PC-9 (cell line): ENCODE measurements around the gene PRDM16. TPM values are rescaled to one million over a fixed set of nuclear protein-coding genes. Genes with fewer than 3 reads are reported as not detected.

Source experiments
- BruUV-seq: library from RNA; stranded (reverse); fragments of 400-500 nt; replicated peaks from 2 replicates; lab custom pipeline; 2021; lab: Mats Ljungman, UMichigan
- CTCF ChIA-PET: fragments of 300-600 bp; sonication (Branson Sonifier 250); formaldehyde crosslinking; loops from one replicate; lab custom pipeline; 2022; ENCODE audit warnings: antibody characterized with exemption; lab: Charles Lee
- POLR2A ChIA-PET: fragments of 300-600 bp; sonication (Branson Sonifier 250); formaldehyde crosslinking; loops from one replicate; lab custom pipeline; 2022; ENCODE audit warnings: antibody characterized with exemption; ENCODE audit not compliant: unreplicated experiment; lab: Charles Lee
- DNase-seq, 2 experiments: peaks; one replicate each; pipeline versions ENCODE4 v3.0.0 to v3.0.0-alpha.2; 2015 to 2022; ENCODE audit warnings: mixed read lengths in 1 of 2
- H2AFZ ChIP-seq: fragments of 200-600 bp; sonication (generic); 2 replicates; pipeline ENCODE4 v1.8.1; 2017; ENCODE audit warnings: antibody characterized with exemption
- H3F3A ChIP-seq: fragments of 200-600 bp; sonication (generic); 2 replicates; pipeline ENCODE4 v1.8.1; 2017; ENCODE audit warnings: antibody characterized with exemption, mild to moderate bottlenecking, low read depth; ENCODE audit not compliant: insufficient read depth
- H3K27ac ChIP-seq: fragments of 200-600 bp; sonication (generic); 2 replicates; pipeline ENCODE4 v1.6.1; 2016; ENCODE audit warnings: mixed run types
- H3K27me3 ChIP-seq: fragments of 200-600 bp; sonication (generic); 2 replicates; pipeline ENCODE4 v1.6.1; 2016; ENCODE audit warnings: low read depth, mixed run types; ENCODE audit not compliant: insufficient read depth
- H3K36me3 ChIP-seq: fragments of 200-600 bp; sonication (generic); 2 replicates; pipeline ENCODE4 v1.6.1; 2016; ENCODE audit warnings: low read depth, mixed run types
- H3K4me1 ChIP-seq: fragments of 200-600 bp; sonication (generic); replicated peaks from 2 replicates; pipeline ENCODE4 v1.6.1; 2016; ENCODE audit warnings: mixed run types; ENCODE audit not compliant: insufficient read depth
- H3K4me2 ChIP-seq: fragments of 200-600 bp; sonication (generic); 2 replicates; pipeline ENCODE4 v1.6.1; 2017; ENCODE audit warnings: mixed run types
- H3K4me3 ChIP-seq: fragments of 200-600 bp; sonication (generic); 2 replicates; pipeline ENCODE4 v1.6.1; 2016; ENCODE audit warnings: mixed run types
- H3K79me2 ChIP-seq: fragments of 200-600 bp; sonication (generic); 2 replicates; pipeline ENCODE4 v1.6.1; 2017; ENCODE audit warnings: low read depth, mixed run types
- H3K9me2 ChIP-seq: fragments of 200-600 bp; sonication (generic); 2 replicates; pipeline ENCODE4 v1.8.1; 2017; ENCODE audit warnings: mild to moderate bottlenecking; ENCODE audit not compliant: insufficient read depth
- H3K9me3 ChIP-seq: fragments of 200-600 bp; sonication (generic); 2 replicates; pipeline ENCODE4 v1.8.1; 2016; ENCODE audit warnings: low read depth; ENCODE audit not compliant: insufficient read depth
- H4K20me1 ChIP-seq: fragments of 200-600 bp; sonication (generic); 2 replicates; pipeline ENCODE4 v1.8.1; 2017; ENCODE audit not compliant: insufficient read depth
- EZH2 ChIP-seq: fragments of 200-600 bp; sonication (generic); IDR thresholded peaks from 2 replicates; pipeline ENCODE4 v1.8.0; 2017; ENCODE audit warnings: antibody characterized with exemption, low read depth
- intact Hi-C: fragments of 100-400 bp; cut with micrococcal nuclease; formaldehyde crosslinking; loops from one replicate; pipeline ENCODE4 v1.10.0; 2022; ENCODE audit not compliant: unreplicated experiment
- total RNA-seq: library from RNA; stranded (reverse); gene quantifications from 2 replicates; pipeline ENCODE4 v1.2.3, GENCODE V29; 2021
- TF ChIP-seq, protein P1 (sequence below): fragments of 200-600 bp; sonication (generic); conservative IDR thresholded peaks from 2 replicates; pipeline ENCODE4 v1.6.1; 2017; ENCODE audit warnings: mixed run types, antibody characterized with exemption, mild to moderate bottlenecking, moderate library complexity

PRDM16 gene
- total RNA-seq, 1 experiment from 2014 or later = not detected

DNA sequence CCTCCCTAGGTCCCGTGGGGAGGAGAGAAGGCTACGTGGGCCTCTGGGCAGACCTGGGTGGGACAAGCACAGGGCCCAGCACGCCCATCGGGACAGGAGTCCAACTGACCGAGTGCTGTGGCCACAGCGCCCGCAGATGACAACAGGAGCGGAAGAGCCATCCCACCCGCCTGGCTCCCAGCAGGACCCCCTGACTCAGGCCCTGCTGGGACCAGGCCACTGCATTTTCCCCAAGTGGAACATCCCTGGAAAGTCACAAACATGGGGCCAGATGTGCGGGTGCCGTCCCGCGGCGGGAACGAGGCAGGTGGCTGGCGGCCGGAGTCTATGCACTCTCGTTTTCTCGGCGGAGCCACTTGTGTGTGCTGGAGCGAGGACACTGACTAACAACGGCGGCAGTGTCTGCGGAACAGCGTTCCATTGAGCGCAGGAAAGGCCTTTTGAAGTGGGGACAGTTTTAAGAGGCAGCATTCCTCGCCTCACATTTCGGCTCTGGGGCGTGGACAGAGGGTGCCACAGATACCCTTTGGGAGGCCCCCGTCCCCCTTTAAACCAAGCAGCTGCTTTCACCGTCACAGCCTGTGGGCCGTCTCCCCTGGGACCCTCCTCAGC, 291.7 kb downstream of the PRDM16 start:
- Histone ChIP-seq H3K9me2 (no peaks in the 10 kb centered on the region), H3K79me2 (no peaks in the 10 kb centered on the region), H3K4me2 (no peak overlapping the region), H2AFZ (no peak overlapping the region), H4K20me1 (peaks cover 3% of the 10 kb centered on the region; the same call in 1 of the 2 replicates), H3K36me3 (no peaks in the 10 kb centered on the region), H3K4me3 (no peak overlapping the region), H3K27ac (no peak overlapping the region), H3K9me3 (no peaks in the 10 kb centered on the region), H3K27me3 (peaks cover 100% of the 10 kb centered on the region), H3K4me1 (no peaks in the 10 kb centered on the region), H3F3A (no peaks in the 10 kb centered on the region)
- intact Hi-C loops = no loop called here
- no TSS peak for BruUV-seq
- CTCF ChIA-PET = no interaction called here
- POLR2A ChIA-PET = no interaction called here
- DNase-seq = no peak
- TF ChIP-seq EZH2 = no peak; the same call in 1 of the 2 replicates
- TF ChIP-seq, protein P1, sequence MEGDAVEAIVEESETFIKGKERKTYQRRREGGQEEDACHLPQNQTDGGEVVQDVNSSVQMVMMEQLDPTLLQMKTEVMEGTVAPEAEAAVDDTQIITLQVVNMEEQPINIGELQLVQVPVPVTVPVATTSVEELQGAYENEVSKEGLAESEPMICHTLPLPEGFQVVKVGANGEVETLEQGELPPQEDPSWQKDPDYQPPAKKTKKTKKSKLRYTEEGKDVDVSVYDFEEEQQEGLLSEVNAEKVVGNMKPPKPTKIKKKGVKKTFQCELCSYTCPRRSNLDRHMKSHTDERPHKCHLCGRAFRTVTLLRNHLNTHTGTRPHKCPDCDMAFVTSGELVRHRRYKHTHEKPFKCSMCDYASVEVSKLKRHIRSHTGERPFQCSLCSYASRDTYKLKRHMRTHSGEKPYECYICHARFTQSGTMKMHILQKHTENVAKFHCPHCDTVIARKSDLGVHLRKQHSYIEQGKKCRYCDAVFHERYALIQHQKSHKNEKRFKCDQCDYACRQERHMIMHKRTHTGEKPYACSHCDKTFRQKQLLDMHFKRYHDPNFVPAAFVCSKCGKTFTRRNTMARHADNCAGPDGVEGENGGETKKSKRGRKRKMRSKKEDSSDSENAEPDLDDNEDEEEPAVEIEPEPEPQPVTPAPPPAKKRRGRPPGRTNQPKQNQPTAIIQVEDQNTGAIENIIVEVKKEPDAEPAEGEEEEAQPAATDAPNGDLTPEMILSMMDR = no peak

DNA sequence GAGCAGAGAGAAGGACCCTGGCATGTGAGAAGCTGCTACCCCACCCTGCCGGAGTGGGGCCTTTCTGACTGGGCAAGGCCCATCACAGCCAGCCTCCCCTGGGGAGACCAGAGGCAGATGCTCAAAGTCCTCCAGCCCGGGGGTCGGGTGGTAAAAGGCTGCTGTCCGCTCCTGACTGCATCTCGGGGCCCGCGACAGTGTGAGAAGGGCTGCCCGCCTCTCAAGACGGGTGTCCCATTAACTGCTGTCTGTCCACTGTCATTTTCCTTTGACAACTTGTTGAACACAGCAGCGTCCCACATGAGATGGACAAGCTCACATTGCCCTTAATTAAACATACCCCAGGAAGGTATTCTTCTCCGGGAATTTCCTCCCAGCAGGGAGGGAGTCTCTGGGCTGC, 294.0 kb downstream of the PRDM16 start:
- H3K36me3 ChIP-seq = no peaks in the 10 kb centered on the region
- POLR2A ChIA-PET = no interaction called here
- no peaks in the 10 kb centered on the region for H3K9me2 ChIP-seq
- CTCF ChIA-PET = no interaction called here
- H3K27me3 ChIP-seq = peaks cover 100% of the 10 kb centered on the region
- no peak for DNase-seq
- H2AFZ ChIP-seq = no peak overlapping the region
- H3K4me3 ChIP-seq = no peak overlapping the region
- no peaks in the 10 kb centered on the region for H3K9me3 ChIP-seq
- BruUV-seq = no TSS peak
- H3K79me2 ChIP-seq = no peaks in the 10 kb centered on the region
- no peak overlapping the region for H3K27ac ChIP-seq
- intact Hi-C loops = no loop called here
- TF ChIP-seq, protein P1 = no peak
- no peak for TF ChIP-seq EZH2
- H4K20me1 ChIP-seq = peaks cover 3% of the 10 kb centered on the region; the same call in 1 of the 2 replicates
- H3K4me1 ChIP-seq = no peaks in the 10 kb centered on the region
- no peak overlapping the region for H3K4me2 ChIP-seq
- no peaks in the 10 kb centered on the region for H3F3A ChIP-seq

DNA sequence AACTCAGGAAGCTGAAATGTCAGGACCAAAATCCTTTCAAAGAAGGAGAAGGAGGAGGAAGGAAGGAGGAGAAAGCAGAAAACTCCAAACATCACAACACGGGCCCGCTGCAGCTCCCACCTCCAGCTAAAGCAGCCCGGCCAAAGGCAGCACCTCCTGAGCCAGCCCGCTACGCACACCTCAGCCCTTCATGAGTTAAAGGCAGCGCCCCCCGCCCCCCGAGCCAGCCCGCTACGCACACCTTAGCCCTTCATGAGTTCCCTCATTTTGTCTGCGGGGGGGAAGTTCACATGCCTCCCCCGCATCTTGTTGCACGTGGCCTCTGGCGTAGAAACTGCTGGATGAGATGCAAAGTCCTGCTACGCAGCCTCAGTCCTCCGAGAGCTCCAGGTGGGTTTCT, 294.8 kb downstream of the PRDM16 start:
- BruUV-seq = no TSS peak

More for the DNA sequence above, 294.8 kb downstream of the PRDM16 start:
- Histone ChIP-seq H3K4me2 (no peak overlapping the region), H4K20me1 (peaks cover 3% of the 10 kb centered on the region; the same call in 1 of the 2 replicates), H2AFZ (no peak overlapping the region), H3K79me2 (no peaks in the 10 kb centered on the region), H3K27ac (no peak overlapping the region), H3K9me3 (no peaks in the 10 kb centered on the region), H3K4me1 (no peaks in the 10 kb centered on the region), H3K9me2 (no peaks in the 10 kb centered on the region), H3F3A (no peaks in the 10 kb centered on the region), H3K36me3 (no peaks in the 10 kb centered on the region), H3K4me3 (no peak overlapping the region), H3K27me3 (peaks cover 100% of the 10 kb centered on the region)
- POLR2A ChIA-PET = no interaction called here
- intact Hi-C loops = no loop called here
- no peak for TF ChIP-seq EZH2
- TF ChIP-seq, protein P1 = no peak
- no peak for DNase-seq
- CTCF ChIA-PET = no interaction called here
